CD4-positive, alpha-beta T cell (primary cell): Measurements from ENCODE around the gene SNRNP70. TPM values are rescaled to one million over a fixed set of nuclear protein-coding genes. Genes with fewer than 3 reads are reported as not detected.
"Not testable (repeated sequence)": the region's sequence is repeated elsewhere in the genome, so short reads cannot be mapped to it uniquely, and the experiment has no call there.

Experiments used
- ATAC-seq: fragments of 200-7000 bp; cut with Tn5 transposase; one replicate; pipeline ENCODE4 v1.10.0; 2022; ENCODE audit warnings: mild to moderate bottlenecking; ENCODE audit not compliant: poor library complexity
- CTCF ChIA-PET: fragments of 350-600 bp; sonication (Branson Sonifier 250); formaldehyde crosslinking; loops from one replicate; lab custom pipeline; 2021; ENCODE audit warnings: antibody characterized with exemption, inconsistent platforms; lab: Charles Lee
- POLR2A ChIA-PET: fragments of 350-600 bp; sonication (Branson Sonifier 250); formaldehyde crosslinking; loops from one replicate; lab custom pipeline; 2021; ENCODE audit warnings: antibody characterized with exemption, inconsistent platforms; lab: Charles Lee
- DNase-seq, 14 experiments: peaks; one replicate each; pipeline ENCODE4 v3.0.0-alpha.2; 2013 to 2020; ENCODE audit warnings: mixed read lengths in 2 of 14
- H3K27ac ChIP-seq, 2 donors: one replicate each; pipeline versions ENCODE4 v1.5.1 to v1.7.0; 2013; ENCODE audit warnings: low read length in 2 of 2, low read depth in 1 of 2, mild to moderate bottlenecking in 1 of 2
- H3K27me3 ChIP-seq, 2 experiments: 1 replicate in 1 of 2; 2 replicates in 1 of 2; pipeline versions ENCODE4 v1.6.1 to v1.7.0; 2013; ENCODE audit warnings: low read length in 2 of 2, control low read depth in 1 of 2, mild to moderate bottlenecking in 1 of 2, moderate library complexity in 1 of 2; ENCODE audit not compliant: insufficient read depth in 2 of 2, control insufficient read depth in 1 of 2
- H3K36me3 ChIP-seq: one replicate; pipeline ENCODE4 v1.6.1; 2013; ENCODE audit warnings: low read length, control low read depth; ENCODE audit not compliant: insufficient read depth
- H3K4me1 ChIP-seq: one replicate; pipeline ENCODE4 v1.6.1; 2013; ENCODE audit warnings: low read length, control low read depth; ENCODE audit not compliant: insufficient read depth
- H3K4me3 ChIP-seq: one replicate; pipeline ENCODE4 v1.5.1; 2013; ENCODE audit warnings: mild to moderate bottlenecking, low read length, moderate library complexity
- H3K9me3 ChIP-seq, 2 experiments: 1 replicate in 1 of 2; 2 replicates in 1 of 2; pipeline versions ENCODE4 v1.6.1 to v1.7.0; 2013; ENCODE audit warnings: low read length in 2 of 2, mild to moderate bottlenecking in 2 of 2, control low read depth in 1 of 2, moderate library complexity in 1 of 2; ENCODE audit not compliant: control insufficient read depth in 1 of 2, insufficient read depth in 1 of 2
- H3K27ac Mint-ChIP-seq: one replicate; pipeline ENCODE4 v1.8.0; 2020; ENCODE audit warnings: mixed read lengths
- H3K27me3 Mint-ChIP-seq: one replicate; pipeline ENCODE4 v1.8.0; 2021; ENCODE audit warnings: mixed read lengths
- H3K36me3 Mint-ChIP-seq: one replicate; pipeline ENCODE4 v1.8.0; 2021; ENCODE audit warnings: low read depth, mixed read lengths
- H3K4me1 Mint-ChIP-seq: one replicate; pipeline ENCODE4 v1.8.0; 2021; ENCODE audit warnings: low read depth, mixed read lengths
- H3K4me3 Mint-ChIP-seq: one replicate; pipeline ENCODE4 v1.8.0; 2020; ENCODE audit warnings: mild to moderate bottlenecking, mixed read lengths
- H3K9me3 Mint-ChIP-seq: one replicate; pipeline ENCODE4 v1.8.0; 2020; ENCODE audit warnings: mixed read lengths
- CTCF ChIP-seq: fragments of 200-600 bp; IDR thresholded peaks from one replicate; pipeline ENCODE4 v1.8.0; 2022; ENCODE audit warnings: antibody characterized with exemption, mild to moderate bottlenecking
- intact Hi-C, 2 experiments: fragments of 100-400 bp; cut with DNase I in 1 of 2; cut with micrococcal nuclease in 1 of 2; formaldehyde crosslinking; loops; one replicate each; pipeline versions ENCODE4 v1.15.1 to v1.9.0; 2023 to 2025; cut with DNase I, micrococcal nuclease
- total RNA-seq, 174 experiments: library from RNA in 2 of 174; stranded (reverse) in 2 of 174; gene quantifications; one replicate each; pipeline ENCODE4 v1.2.3 and lab custom pipeline; 2021 to 2026

The SNRNP70 gene
- total RNA-seq, 2 experiments from 2014 or later = 375 to 397 TPM

GRCh38 chr19:49141352-49141751 is 56.1 kb downstream of the SNRNP70 start:
- TF ChIP-seq CTCF = no peak

GRCh38 chr19:49142866-49143335 is 57.6 kb downstream of the SNRNP70 start:
- Mint-ChIP-seq H3K36me3 (no peaks in the 10 kb centered on the region), H3K4me3 (peak overlapping the region; percentile 72), H3K27ac (no peak overlapping the region), H3K4me1 (peaks cover 20% of the 10 kb centered on the region), H3K9me3 (no peaks in the 10 kb centered on the region), H3K27me3 (peaks cover 38% of the 10 kb centered on the region)
- peak overlapping the region; percentile 22 for H3K4me3 ChIP-seq
- peak in 10 of 14 experiments; percentile 22 to 75 (median 52) for DNase-seq
- CTCF ChIA-PET = interaction anchor here (0.8 to 2.0 kb wide), 3 partner anchors 29 to 45 kb away, joined by 3 to 4 read pairs (median 3); partner anchors contain the start of gene LIN7B
- POLR2A ChIA-PET = interaction anchor here (1.1 kb wide), 1 partner anchor 149 kb away, joined by 4 read pairs; the partner anchor contains the start of genes GYS1 and RUVBL2
- no peaks in the 10 kb centered on the region for H3K36me3 ChIP-seq
- peaks cover 8 to 20% of the 10 kb centered on the region in 2 experiments for H3K27me3 ChIP-seq
- H3K9me3 ChIP-seq = no peaks in the 10 kb centered on the region
- intact Hi-C loops = no loop called here
- no peak overlapping the region for H3K27ac ChIP-seq
- TF ChIP-seq CTCF = no peak
- peaks cover 24% of the 10 kb centered on the region for H3K4me1 ChIP-seq
- ATAC-seq = peak; percentile 51

More at GRCh38 chr19:49141352-49141751, 56.1 kb downstream of the SNRNP70 start:
- Mint-ChIP-seq H3K4me1 (peaks cover 20% of the 10 kb centered on the region), H3K27ac (no peak overlapping the region), H3K27me3 (peaks cover 28% of the 10 kb centered on the region), H3K9me3 (no peaks in the 10 kb centered on the region), H3K4me3 (no peak overlapping the region), H3K36me3 (no peaks in the 10 kb centered on the region)
- Histone ChIP-seq H3K36me3 (no peaks in the 10 kb centered on the region), H3K27me3 (peaks cover 4 to 18% of the 10 kb centered on the region in 2 experiments), H3K9me3 (no peaks in the 10 kb centered on the region), H3K27ac (no peak overlapping the region), H3K4me1 (peaks cover 24% of the 10 kb centered on the region), H3K4me3 (no peak overlapping the region)
- ATAC-seq (no peak), DNase-seq (no peak)
- intact Hi-C loops = no loop called here
- ChIA-PET POLR2A (no interaction called here), CTCF (interaction anchor here (2.3 kb wide), 1 partner anchor 44 kb away, joined by 9 read pairs; no protein-coding TSS in a partner anchor)

- ChIA-PET POLR2A (no interaction called here), CTCF (interaction anchor here (0.5 to 2.9 kb wide), 6 partner anchors 13 to 64 kb away, joined by 3 to 18 read pairs (median 6); partner anchors contain the start of gene LIN7B)
- Mint-ChIP-seq H3K4me3 (peak overlapping the region; percentile 46), H3K36me3 (no peaks in the 10 kb centered on the region), H3K27me3 (peaks cover 65% of the 10 kb centered on the region), H3K9me3 (no peaks in the 10 kb centered on the region), H3K4me1 (peaks cover 41% of the 10 kb centered on the region), H3K27ac (no peak overlapping the region)
- Histone ChIP-seq H3K36me3 (no peaks in the 10 kb centered on the region), H3K4me3 (no peak overlapping the region), H3K27ac (no peak overlapping the region), H3K27me3 (peaks cover 37 to 49% of the 10 kb centered on the region in 2 experiments), H3K4me1 (peaks cover 49% of the 10 kb centered on the region), H3K9me3 (peaks cover 0 to 22% of the 10 kb centered on the region in 2 experiments)
- DNase-seq (peak; percentile 70 to 86 (median 74)), ATAC-seq (peak; percentile 76)
- TF ChIP-seq CTCF = peak; percentile 90
- intact Hi-C loops = loop anchor here (1.0 to 5.0 kb wide), 4 partner anchors 33 to 153 kb away; partner anchors contain the start of genes GYS1 (in 1 of the 2), LIN7B (in 1 of the 2) and RUVBL2 (in 1 of the 2)
Observed at GRCh38 chr19:49145573-49146407, 60.5 kb downstream of the SNRNP70 start.

GRCh38 chr19:49146408-49146770 is 61.1 kb downstream of the SNRNP70 start:
- not testable (repeated sequence) for DNase-seq, H3K9me3 Mint-ChIP-seq, H3K27ac Mint-ChIP-seq, H3K36me3 Mint-ChIP-seq, H3K27ac ChIP-seq, H3K36me3 ChIP-seq, H3K4me3 Mint-ChIP-seq, H3K4me3 ChIP-seq, ATAC-seq
- Histone ChIP-seq H3K4me1 (peaks cover 50% of the 10 kb centered on the region), H3K27me3 (peaks cover 43 to 55% of the 10 kb centered on the region in 2 experiments), H3K9me3 (peaks cover 0 to 27% of the 10 kb centered on the region in 2 experiments)
- ChIA-PET POLR2A (interaction anchor here (1.3 kb wide), 1 partner anchor 27 kb away, joined by 5 read pairs; the partner anchor contains the start of gene PPFIA3), CTCF (interaction anchor here (0.8 to 2.9 kb wide), 5 partner anchors 14 to 48 kb away, joined by 3 to 18 read pairs (median 7); partner anchors contain the start of gene LIN7B)
- H3K27me3 Mint-ChIP-seq = peaks cover 71% of the 10 kb centered on the region
- peaks cover 46% of the 10 kb centered on the region for H3K4me1 Mint-ChIP-seq
- intact Hi-C loops = loop anchor here (5.0 kb wide), 2 partner anchors 34 to 154 kb away; partner anchors contain the start of genes GYS1 (in 1 of the 2), LIN7B (in 1 of the 2) and RUVBL2 (in 1 of the 2)
